Measurements from ENCODE around the gene RUFY1. TPM values are rescaled to one million over a fixed set of nuclear protein-coding genes. Genes with fewer than 3 reads are reported as not detected.

RUFY1 gene
- total and polyA plus RNA-seq, 2 of the 13 experiments (the other 11 are each of a cell fraction or from before 2014, with no cell fraction given): 19.9 to 31.9 TPM

DNA sequence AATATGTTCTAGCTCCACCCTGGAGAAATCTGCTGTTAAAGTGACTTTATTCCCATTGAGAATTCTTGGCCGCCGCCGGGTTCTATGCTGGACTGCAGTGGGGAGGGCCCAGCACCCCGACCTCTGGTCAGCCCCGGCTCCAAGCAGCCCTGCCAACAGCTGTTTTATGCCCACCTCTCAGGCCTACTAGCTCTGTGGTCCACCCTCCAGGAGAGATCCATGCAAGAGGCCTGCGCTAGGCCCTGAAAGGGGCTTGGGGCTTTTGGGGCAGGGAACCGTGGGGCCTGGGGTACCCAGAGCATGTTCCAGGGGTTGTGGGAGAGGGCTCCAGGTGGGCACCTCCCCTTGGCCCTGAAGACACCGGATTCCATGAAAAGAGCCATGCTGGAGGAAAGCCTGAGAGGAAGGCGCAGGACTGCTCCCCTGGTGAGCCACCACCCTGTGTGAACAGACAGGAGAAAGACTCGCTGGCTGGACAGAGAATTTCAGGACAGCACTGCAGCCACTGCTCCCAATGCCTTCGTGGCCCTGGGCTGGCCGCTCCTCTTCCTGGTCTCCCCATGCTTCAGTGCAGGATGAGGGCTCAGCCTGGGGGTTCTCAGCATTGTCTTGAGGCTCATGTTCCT, 44.6 kb upstream of the RUFY1 start:
- no peaks in the 10 kb centered on the region for H3K79me2 ChIP-seq (ENCODE audit: insufficient read depth, low read length)
- H3K9ac ChIP-seq (ENCODE audit: insufficient read depth, low read depth, low read length): peak overlapping the region; percentile 26; the same call in 1 of the 2 replicates
- ATAC-seq (peak; percentile 18), FAIRE-seq (no peak), DNase-seq (ENCODE audit: low spot score) (no peak)
- H3K9me3 ChIP-seq (ENCODE audit: low read length): no peaks in the 10 kb centered on the region
- 80% methylated on average over 7 of the region's 12 CpGs for WGBS (ENCODE audit: low lambda C conversion rate)
- intact Hi-C loops (cut with micrococcal nuclease; ENCODE audit: unreplicated experiment) (loop anchor here (2.0 kb wide), 1 partner anchor 45 kb away; the partner anchor contains the start of gene RUFY1), in situ Hi-C loops (cut with HindIII; ENCODE audit: extremely low pct_ligation_motif_present, low pct_unique_long_range_greater_than_20kb) (no loop called here)
- no TSS peak for BruUV-seq (replicated peaks)
- ChIA-PET CTCF (ENCODE audit: low intra/inter-chr PET ratio, low total read pairs) (no interaction called here), POLR2A (no interaction called here)
- H4K20me1 ChIP-seq (ENCODE audit: insufficient read depth, low read length): no peaks in the 10 kb centered on the region
- H2AFZ ChIP-seq (ENCODE audit: low read length): no peak overlapping the region
- H3K4me1 ChIP-seq (ENCODE audit: insufficient read depth, low read length): peaks cover 26% of the 10 kb centered on the region
- H3K36me3 ChIP-seq (replicated peaks in 1 of 2; ENCODE audit: control insufficient read depth in 1 of 2, insufficient read depth in 2 of 2, low read length in 2 of 2): no peaks in the 10 kb centered on the region
- no peaks in the 10 kb centered on the region for H3K27me3 ChIP-seq (ENCODE audit: control insufficient read depth in 1 of 2, insufficient read depth in 2 of 2, low read length in 2 of 2)
- H3K27ac ChIP-seq (ENCODE audit: extremely low read length, insufficient read depth, low read length): peak overlapping the region; percentile 96
- peak overlapping the region; percentile 95; the same call in 1 of the 2 replicates for H3K4me2 ChIP-seq (ENCODE audit: low read depth, low read length)
- H3K4me3 ChIP-seq (replicated peaks in 1 of 3; ENCODE audit: insufficient read depth in 1 of 3, low read depth in 2 of 3, low read length in 3 of 3): peak overlapping the region in 2 of 3 experiments; percentile 54 to 67; a peak in 1 of 6 replicates
- TF ChIP-seq MTA1 (CRISPR knock-in tag; IDR thresholded peaks at IDR 0.05; ENCODE audit: borderline replicate concordance) (peak; percentile 26; the same call in 1 of the 2 replicates), ZNF768 (CRISPR knock-in tag; IDR thresholded peaks at IDR 0.05) (0 out of 2 replicates have a peak, but pooled peaks have one; percentile 18), ZFY (CRISPR knock-in tag; IDR thresholded peaks at IDR 0.05) (peak; percentile 35; the same call in 1 of the 2 replicates), ZFX (CRISPR knock-in tag; IDR thresholded peaks at IDR 0.05; ENCODE audit: low read depth) (peak; percentile 43; the same call in 1 of the 2 replicates), BCLAF1 (IDR thresholded peaks at IDR 0.05) (no peak), ZNF230 (CRISPR knock-in tag; IDR thresholded peaks at IDR 0.05) (0 out of 2 replicates have a peak, but pooled peaks have one; percentile 21), ZNF670 (CRISPR knock-in tag; IDR thresholded peaks at IDR 0.05; ENCODE audit: borderline replicate concordance) (no peak), POLR2A (IDR thresholded peaks at IDR 0.05; ENCODE audit: insufficient read depth in 1 of 2, low read depth in 2 of 2, low read length in 2 of 2) (no peak), ZNF350 (CRISPR knock-in tag; IDR thresholded peaks at IDR 0.05; ENCODE audit: borderline replicate concordance, low read depth) (0 out of 2 replicates have a peak, but pooled peaks have one; percentile 21)
- TF ChIP-seq, protein P1, sequence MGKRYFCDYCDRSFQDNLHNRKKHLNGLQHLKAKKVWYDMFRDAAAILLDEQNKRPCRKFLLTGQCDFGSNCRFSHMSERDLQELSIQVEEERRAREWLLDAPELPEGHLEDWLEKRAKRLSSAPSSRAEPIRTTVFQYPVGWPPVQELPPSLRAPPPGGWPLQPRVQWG (CRISPR knock-in tag; IDR thresholded peaks at IDR 0.05; ENCODE audit: borderline replicate concordance, low read depth): no peak
- TF ChIP-seq, protein P2, sequence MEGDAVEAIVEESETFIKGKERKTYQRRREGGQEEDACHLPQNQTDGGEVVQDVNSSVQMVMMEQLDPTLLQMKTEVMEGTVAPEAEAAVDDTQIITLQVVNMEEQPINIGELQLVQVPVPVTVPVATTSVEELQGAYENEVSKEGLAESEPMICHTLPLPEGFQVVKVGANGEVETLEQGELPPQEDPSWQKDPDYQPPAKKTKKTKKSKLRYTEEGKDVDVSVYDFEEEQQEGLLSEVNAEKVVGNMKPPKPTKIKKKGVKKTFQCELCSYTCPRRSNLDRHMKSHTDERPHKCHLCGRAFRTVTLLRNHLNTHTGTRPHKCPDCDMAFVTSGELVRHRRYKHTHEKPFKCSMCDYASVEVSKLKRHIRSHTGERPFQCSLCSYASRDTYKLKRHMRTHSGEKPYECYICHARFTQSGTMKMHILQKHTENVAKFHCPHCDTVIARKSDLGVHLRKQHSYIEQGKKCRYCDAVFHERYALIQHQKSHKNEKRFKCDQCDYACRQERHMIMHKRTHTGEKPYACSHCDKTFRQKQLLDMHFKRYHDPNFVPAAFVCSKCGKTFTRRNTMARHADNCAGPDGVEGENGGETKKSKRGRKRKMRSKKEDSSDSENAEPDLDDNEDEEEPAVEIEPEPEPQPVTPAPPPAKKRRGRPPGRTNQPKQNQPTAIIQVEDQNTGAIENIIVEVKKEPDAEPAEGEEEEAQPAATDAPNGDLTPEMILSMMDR (CRISPR knock-in tag; IDR thresholded peaks at IDR 0.05): no peak
- TF ChIP-seq, protein P3, sequence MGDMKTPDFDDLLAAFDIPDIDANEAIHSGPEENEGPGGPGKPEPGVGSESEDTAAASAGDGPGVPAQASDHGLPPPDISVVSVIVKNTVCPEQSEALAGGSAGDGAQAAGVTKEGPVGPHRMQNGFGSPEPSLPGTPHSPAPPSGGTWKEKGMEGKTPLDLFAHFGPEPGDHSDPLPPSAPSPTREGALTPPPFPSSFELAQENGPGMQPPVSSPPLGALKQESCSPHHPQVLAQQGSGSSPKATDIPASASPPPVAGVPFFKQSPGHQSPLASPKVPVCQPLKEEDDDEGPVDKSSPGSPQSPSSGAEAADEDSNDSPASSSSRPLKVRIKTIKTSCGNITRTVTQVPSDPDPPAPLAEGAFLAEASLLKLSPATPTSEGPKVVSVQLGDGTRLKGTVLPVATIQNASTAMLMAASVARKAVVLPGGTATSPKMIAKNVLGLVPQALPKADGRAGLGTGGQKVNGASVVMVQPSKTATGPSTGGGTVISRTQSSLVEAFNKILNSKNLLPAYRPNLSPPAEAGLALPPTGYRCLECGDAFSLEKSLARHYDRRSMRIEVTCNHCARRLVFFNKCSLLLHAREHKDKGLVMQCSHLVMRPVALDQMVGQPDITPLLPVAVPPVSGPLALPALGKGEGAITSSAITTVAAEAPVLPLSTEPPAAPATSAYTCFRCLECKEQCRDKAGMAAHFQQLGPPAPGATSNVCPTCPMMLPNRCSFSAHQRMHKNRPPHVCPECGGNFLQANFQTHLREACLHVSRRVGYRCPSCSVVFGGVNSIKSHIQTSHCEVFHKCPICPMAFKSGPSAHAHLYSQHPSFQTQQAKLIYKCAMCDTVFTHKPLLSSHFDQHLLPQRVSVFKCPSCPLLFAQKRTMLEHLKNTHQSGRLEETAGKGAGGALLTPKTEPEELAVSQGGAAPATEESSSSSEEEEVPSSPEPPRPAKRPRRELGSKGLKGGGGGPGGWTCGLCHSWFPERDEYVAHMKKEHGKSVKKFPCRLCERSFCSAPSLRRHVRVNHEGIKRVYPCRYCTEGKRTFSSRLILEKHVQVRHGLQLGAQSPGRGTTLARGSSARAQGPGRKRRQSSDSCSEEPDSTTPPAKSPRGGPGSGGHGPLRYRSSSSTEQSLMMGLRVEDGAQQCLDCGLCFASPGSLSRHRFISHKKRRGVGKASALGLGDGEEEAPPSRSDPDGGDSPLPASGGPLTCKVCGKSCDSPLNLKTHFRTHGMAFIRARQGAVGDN (CRISPR knock-in tag; IDR thresholded peaks at IDR 0.05): peak; percentile 58
- TF ChIP-seq, protein P4, sequence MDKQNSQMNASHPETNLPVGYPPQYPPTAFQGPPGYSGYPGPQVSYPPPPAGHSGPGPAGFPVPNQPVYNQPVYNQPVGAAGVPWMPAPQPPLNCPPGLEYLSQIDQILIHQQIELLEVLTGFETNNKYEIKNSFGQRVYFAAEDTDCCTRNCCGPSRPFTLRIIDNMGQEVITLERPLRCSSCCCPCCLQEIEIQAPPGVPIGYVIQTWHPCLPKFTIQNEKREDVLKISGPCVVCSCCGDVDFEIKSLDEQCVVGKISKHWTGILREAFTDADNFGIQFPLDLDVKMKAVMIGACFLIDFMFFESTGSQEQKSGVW (CRISPR knock-in tag; IDR thresholded peaks at IDR 0.05; ENCODE audit: borderline replicate concordance): no peak
